IPS DF 4.7 (cell line): ENCODE results near the gene FAM210A.

Experiments used
- DNase-seq: peaks from one replicate; pipeline ENCODE4 v3.0.0-alpha.2; 2013; ENCODE audit warnings: low spot score; ENCODE audit errors: extremely low read depth

The FAM210A gene

GRCh38 chr18:13622751-13623150 is 103.6 kb downstream of the FAM210A start:
- no peak for DNase-seq

- DNase-seq: no peak
Measured at GRCh38 chr18:13621886-13622619, 104.3 kb downstream of the FAM210A start.

DNA sequence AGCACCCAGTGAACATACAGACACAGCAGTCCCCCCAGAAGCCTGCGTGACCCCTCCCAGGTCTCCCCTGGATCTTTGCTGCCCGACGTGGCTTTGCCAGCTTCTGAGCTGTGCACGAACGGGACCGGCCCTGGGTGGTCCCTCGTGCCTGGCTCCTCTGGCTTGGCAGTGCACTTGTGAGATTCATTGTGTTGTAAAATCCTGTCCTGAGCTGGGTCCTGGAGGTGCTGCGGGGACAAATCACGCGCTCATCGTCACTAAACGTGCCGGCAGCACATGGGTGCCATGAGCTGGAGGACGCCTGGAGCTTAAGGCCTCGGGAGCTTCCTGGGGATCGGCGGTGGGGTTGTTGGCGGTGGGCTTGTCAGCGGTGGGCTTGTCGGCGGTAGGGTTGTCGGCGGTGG is 104.9 kb downstream of the FAM210A start:
- DNase-seq: no peak

- no peak for DNase-seq
Measured at GRCh38 chr18:13620818-13621445, 105.4 kb downstream of the FAM210A start.

DNA sequence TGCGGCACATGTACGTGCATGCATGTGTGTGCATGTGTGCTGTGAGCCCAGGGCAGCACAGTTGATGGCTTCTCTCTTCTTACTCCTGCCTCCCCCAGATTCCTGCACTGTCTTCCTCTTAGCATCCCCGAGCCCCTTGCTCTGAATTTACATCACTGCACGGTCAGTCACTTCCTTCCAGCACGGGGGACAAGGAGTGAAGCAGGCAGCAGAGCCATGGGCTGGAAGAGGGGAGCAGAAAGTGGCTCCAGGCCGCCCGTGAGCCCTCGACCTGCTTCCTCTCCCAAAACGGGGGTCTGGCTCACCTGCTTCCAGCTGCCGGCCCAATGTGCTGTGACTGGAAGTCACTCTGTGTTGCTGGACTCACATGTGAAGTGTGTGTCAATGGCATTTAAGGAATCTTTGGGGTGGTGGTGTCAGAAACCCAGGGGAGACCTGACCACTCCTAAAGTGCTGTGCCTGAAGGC is 106.1 kb downstream of the FAM210A start:
- no peak for DNase-seq

- DNase-seq: no peak
Measured at GRCh38 chr18:13619505-13620205, 106.7 kb downstream of the FAM210A start.

DNA sequence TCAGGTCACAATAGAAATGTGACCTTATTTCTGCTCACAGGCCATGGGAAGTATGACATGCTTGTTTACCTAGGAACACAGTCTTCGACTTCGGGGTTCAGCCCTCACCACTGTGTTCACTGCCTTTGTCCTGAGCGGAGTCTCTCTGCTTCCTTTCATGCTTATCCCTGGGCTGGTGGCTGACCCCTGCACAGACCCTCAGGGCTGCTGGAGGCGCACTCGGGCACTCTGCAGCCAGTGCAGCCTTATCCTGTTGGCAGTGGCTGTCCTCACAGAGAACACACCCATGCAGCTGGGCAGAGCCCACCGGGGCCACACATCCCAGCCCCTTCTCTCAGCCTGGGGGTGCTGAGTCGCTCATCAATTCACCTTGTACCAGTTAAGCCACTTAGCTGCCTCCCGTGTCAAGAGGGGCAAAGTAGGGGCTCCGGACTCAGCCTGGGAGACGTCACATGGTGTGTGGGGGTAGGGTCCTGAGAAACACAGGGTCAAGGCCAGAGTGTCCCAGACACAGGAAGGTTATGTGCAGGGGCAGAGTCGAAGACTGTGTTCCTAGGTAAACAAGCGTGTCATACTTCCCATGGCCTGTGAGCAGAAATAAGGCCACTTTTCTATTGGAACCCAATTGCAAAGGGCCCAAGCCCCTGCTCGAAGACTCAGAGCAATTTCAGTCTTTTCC is 107.5 kb downstream of the FAM210A start:
- no peak for DNase-seq

- no peak for DNase-seq
Measured at GRCh38 chr18:13617826-13618515, 108.4 kb downstream of the FAM210A start.

GRCh38 chr18:13616525-13617035 is 109.8 kb downstream of the FAM210A start:
- no peak for DNase-seq

- DNase-seq: no peak
Measured at GRCh38 chr18:13616041-13616440, 110.3 kb downstream of the FAM210A start.

- no peak for DNase-seq
Measured at GRCh38 chr18:13615432-13615861, 110.9 kb downstream of the FAM210A start.

DNA sequence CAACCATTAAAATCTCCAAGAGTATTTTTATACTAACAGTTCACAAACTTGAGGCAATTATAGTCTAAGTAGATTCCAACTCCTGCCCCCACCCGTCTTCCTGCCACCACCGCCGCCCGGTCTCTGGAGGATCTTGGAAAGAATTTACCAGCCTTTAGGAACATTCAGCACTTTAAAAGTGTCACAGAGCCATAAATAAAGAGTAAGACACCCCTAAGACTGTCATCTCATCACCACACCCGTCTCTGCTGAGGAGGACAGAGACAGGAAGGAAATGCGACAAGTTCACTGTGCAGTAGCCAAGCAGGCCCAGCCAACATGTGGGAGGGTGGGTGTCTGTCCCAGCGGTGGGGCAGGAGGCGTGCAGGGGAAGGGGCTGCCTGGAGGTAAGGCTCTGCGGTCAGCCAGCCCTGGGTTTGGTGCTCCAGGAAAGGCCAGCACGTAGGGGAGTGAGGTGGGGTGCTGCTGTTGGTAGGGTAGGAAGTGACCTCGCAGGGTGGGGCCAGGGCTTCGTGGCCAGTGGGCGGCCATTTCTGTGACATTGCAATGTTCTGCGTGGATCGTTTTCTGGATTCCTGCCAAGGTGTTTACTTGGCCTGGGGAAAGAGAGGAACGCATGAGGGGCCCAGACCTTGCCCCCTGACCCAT is 111.6 kb downstream of the FAM210A start:
- no peak for DNase-seq

GRCh38 chr18:13613591-13614501 is 112.5 kb downstream of the FAM210A start:
- DNase-seq: no peak
